ENCODE data around the gene MC4R. TPM values are rescaled to one million over a fixed set of nuclear protein-coding genes. Genes with fewer than 3 reads are reported as not detected.
"Not testable (repeated sequence)": the region's sequence is repeated elsewhere in the genome, so short reads cannot be mapped to it uniquely, and the experiment has no call there.

MC4R gene
- 1 to 10 TPM in 2 of 4 donors, under 1 TPM in 2; 0.27 to 1.5 (median 0.99) TPM for total RNA-seq

- H3K27me3 ChIP-seq = no peaks in the 10 kb centered on the region
- peak within 1 kb of the TSS; percentile 14 to 18 for H3K4me3 ChIP-seq
- TF ChIP-seq POLR2A (IDR thresholded peaks at IDR 0.05) (no peak), CTCF (IDR thresholded peaks at IDR 0.05) (no peak), EP300 (IDR thresholded peaks at IDR 0.05) (no peak), POLR2AphosphoS5 (IDR thresholded peaks at IDR 0.05) (no peak)
- H3K4me1 ChIP-seq = peaks cover 0 to 15% (median 0%) of the 10 kb centered on the region in 3 donors
- no peaks in the 10 kb centered on the region for H3K9me3 ChIP-seq
- 5 to 12% methylated on average over 6 to 9 of the region's 9 CpGs for WGBS, 2 donors (ENCODE audit: low coverage in 1 of 2)
- H3K36me3 ChIP-seq = no peaks in the 10 kb centered on the region
- H3K27ac ChIP-seq = peak within 1 kb of the TSS in 1 of 4 donors; percentile 35
- peak; percentile 86 for ATAC-seq
These were observed at the start of gene MC4R for GRCh38 chr18:60372596-60372995. Gene MC4R, minus strand, starts transcription at chr18:60372775. Its CDS starts 426 bp downstream, at chr18:60372349.

- WGBS, 2 donors (ENCODE audit: low coverage in 1 of 2) = 89 to 93% methylated on average over 7 to 8 of the region's 8 CpGs
- not testable (repeated sequence) for ATAC-seq, H3K4me1 ChIP-seq
These were observed 49.7 kb upstream of the MC4R start for GRCh38 chr18:60422306-60422705.

GRCh38 chr18:60421356-60422118 is 49.0 kb upstream of the MC4R start:
- Histone ChIP-seq H3K36me3 (no peaks in the 10 kb centered on the region), H3K27me3 (no peaks in the 10 kb centered on the region), H3K9me3 (no peaks in the 10 kb centered on the region), H3K4me3 (no peak overlapping the region), H3K27ac (no peak overlapping the region), H3K4me1 (no peaks in the 10 kb centered on the region)
- no peak for ATAC-seq
- 81 to 86% methylated on average over 7 to 21 of the region's 21 CpGs for WGBS, 2 donors (ENCODE audit: low coverage in 1 of 2)
- TF ChIP-seq CTCF (IDR thresholded peaks at IDR 0.05) (no peak), POLR2AphosphoS5 (IDR thresholded peaks at IDR 0.05) (no peak), EP300 (IDR thresholded peaks at IDR 0.05) (no peak), POLR2A (IDR thresholded peaks at IDR 0.05) (no peak)

More at GRCh38 chr18:60422306-60422705, 49.7 kb upstream of the MC4R start:
- not testable (repeated sequence) for H3K9me3 ChIP-seq, H3K36me3 ChIP-seq, H3K27me3 ChIP-seq, H3K4me3 ChIP-seq, H3K27ac ChIP-seq

- Histone ChIP-seq H3K4me1 (no peaks in the 10 kb centered on the region), H3K4me3 (no peak overlapping the region), H3K27me3 (no peaks in the 10 kb centered on the region), H3K27ac (no peak overlapping the region), H3K36me3 (no peaks in the 10 kb centered on the region), H3K9me3 (no peaks in the 10 kb centered on the region)
- ATAC-seq = no peak
- TF ChIP-seq POLR2AphosphoS5 (IDR thresholded peaks at IDR 0.05) (no peak), CTCF (IDR thresholded peaks at IDR 0.05) (no peak), POLR2A (IDR thresholded peaks at IDR 0.05) (no peak), EP300 (IDR thresholded peaks at IDR 0.05) (no peak)
These were observed 45.4 kb upstream of the MC4R start for GRCh38 chr18:60417946-60418345.

GRCh38 chr18:60413944-60414547 is 41.5 kb upstream of the MC4R start:
- no peak for ATAC-seq
- no peaks in the 10 kb centered on the region for H3K27me3 ChIP-seq
- TF ChIP-seq EP300 (IDR thresholded peaks at IDR 0.05) (no peak), CTCF (IDR thresholded peaks at IDR 0.05) (peak in 1 of 4 experiments; percentile 27), POLR2A (IDR thresholded peaks at IDR 0.05) (no peak)
- 81 to 97% methylated on average over 3 of the region's 3 CpGs for WGBS, 2 donors (ENCODE audit: low coverage in 1 of 2)
- H3K4me1 ChIP-seq = no peaks in the 10 kb centered on the region
- H3K36me3 ChIP-seq = no peaks in the 10 kb centered on the region
- no peaks in the 10 kb centered on the region for H3K9me3 ChIP-seq
- no peak overlapping the region for H3K4me3 ChIP-seq
- no peak overlapping the region for H3K27ac ChIP-seq

Measured in gastroesophageal sphincter (tissue), 4 donors.